GM13977 (cell line): ENCODE results near the gene F5.

ENCODE experiments used
- DNase-seq: peaks from one replicate; pipeline ENCODE4 v3.0.0; 2012; ENCODE audit warnings: low spot score
- CTCF ChIP-seq: IDR thresholded peaks from 2 replicates; pipeline ENCODE4 v1.5.1; 2012; ENCODE audit warnings: mild to moderate bottlenecking, control low read depth; ENCODE audit not compliant: insufficient read depth; ENCODE audit errors: extremely low read depth, missing control alignments
- in situ Hi-C: fragments of 300-500 bp; cut with MboI; formaldehyde crosslinking; loops from one replicate; pipeline ENCODE4 v1.12.0; 2022; ENCODE audit warnings: low sequenced_read_pairs, low pct_unique_long_range_greater_than_20kb, mixed read lengths, inconsistent platforms; ENCODE audit not compliant: unreplicated experiment

Gene F5

GRCh38 chr1:169515641-169516040 lies 70.6 kb downstream of the F5 start:
- TF ChIP-seq CTCF: no peak

GRCh38 chr1:169514566-169515270 lies 71.6 kb downstream of the F5 start:
- no peak for TF ChIP-seq CTCF
- DNase-seq: no peak
- in situ Hi-C loops: no loop called here

More at GRCh38 chr1:169515641-169516040, 70.6 kb downstream of the F5 start:
- in situ Hi-C loops: no loop called here
- no peak for DNase-seq

- in situ Hi-C loops: no loop called here
- no peak for DNase-seq
- no peak for TF ChIP-seq CTCF
Observed at GRCh38 chr1:169513208-169513607, 73.1 kb downstream of the F5 start.

GRCh38 chr1:169511316-169512005 lies 74.8 kb downstream of the F5 start:
- in situ Hi-C loops: no loop called here
- TF ChIP-seq CTCF: no peak
- DNase-seq: no peak

GRCh38 chr1:169510060-169510459 lies 76.2 kb downstream of the F5 start:
- DNase-seq: no peak

GRCh38 chr1:169509354-169509753 lies 76.9 kb downstream of the F5 start:
- DNase-seq: no peak
- no peak for TF ChIP-seq CTCF
- in situ Hi-C loops: no loop called here

More at GRCh38 chr1:169510060-169510459, 76.2 kb downstream of the F5 start:
- no peak for TF ChIP-seq CTCF
- in situ Hi-C loops: no loop called here
